GM19467 (cell line): Measurements from ENCODE around the gene RBFA.
"Not testable (repeated sequence)": the region's sequence is repeated elsewhere in the genome, so short reads cannot be mapped to it uniquely, and the experiment has no call there.

Source experiments
- ATAC-seq: cut with Tn5 transposase; IDR thresholded peaks from one replicate; pipeline ENCODE4 v1.9.1; 2021; ENCODE audit warnings: mild to moderate bottlenecking, moderate library complexity; ENCODE audit not compliant: unreplicated experiment

RBFA gene

DNA sequence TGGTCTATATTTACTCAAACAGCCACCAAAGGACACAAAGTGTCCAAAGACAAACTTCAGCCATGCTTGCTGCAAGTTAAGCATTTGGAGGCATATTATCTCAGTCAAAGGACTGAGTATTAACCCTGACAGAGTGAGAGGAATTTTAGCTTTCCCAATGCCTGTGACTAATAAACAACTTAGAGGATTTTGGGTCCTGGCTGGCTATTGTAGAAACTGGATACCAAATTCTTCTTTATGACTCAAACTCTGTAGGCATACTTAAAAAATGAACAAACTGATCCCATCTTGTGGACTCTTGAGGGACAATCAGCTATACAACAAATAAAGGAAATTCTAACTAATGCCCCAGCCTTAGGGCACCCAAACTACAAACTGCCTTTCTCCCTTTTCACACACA is 6.5 kb upstream of the RBFA start:
- not testable (repeated sequence) for ATAC-seq

DNA sequence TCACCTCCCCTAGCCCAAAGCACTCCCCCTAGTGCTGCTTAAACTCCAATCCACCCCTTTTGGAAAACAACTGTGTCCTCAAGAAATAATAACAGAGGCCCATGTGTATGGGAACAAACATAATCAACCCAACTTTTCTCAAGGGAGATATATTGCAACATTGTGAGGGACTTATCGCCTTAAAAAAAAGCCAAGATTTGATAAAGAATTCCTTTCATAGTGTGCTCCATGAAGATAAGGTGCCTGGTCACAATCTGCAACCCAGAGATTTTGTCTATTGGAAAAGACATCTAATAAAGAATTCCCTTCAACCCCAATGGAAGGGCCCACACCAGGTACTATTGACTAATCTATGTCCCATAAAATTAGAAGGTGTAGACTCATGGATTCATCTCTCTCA is 4.5 kb upstream of the RBFA start:
- no peak for ATAC-seq

DNA sequence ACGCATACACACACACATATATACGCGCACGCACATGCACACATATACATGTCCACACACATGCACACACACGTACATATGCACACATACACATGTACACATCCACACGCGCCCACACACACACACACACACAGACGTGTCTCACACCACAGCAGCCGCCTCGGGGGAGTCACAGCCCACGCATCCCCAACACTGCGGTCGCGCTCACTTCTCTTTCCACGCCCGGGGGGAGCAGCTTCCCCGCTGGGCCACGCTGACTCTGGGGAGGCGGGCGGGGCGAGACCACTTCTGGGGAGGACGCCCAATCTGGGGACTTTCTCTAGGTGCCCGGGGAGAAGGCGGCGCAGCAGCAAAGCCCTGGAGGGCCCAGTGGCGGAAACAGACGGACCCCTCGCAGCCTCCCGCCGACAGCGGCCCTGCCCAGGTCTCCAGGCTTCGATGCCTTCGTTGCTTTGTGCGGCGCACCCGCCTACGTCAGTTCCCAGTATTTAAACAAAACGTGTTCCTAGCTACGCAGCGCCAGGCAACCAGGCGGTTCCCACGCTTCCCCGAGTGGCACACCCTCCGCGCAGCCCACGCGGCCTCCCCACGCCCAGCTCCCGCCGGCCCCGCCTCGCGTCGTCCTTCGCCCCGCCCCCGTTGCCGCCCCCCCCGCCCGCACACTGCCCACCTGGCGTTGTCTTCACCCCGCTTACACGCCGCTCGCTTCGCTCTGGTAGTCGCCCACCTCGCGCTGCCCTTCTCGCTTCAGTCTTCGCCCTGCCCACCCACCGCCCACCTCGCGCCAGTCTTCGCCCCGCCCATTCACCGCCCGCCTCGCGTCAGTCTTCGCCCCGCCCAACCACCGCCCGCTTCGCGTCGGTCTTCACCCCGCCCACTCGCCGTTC is 810 bp upstream of the RBFA start:
- peak; percentile 47 for ATAC-seq

DNA sequence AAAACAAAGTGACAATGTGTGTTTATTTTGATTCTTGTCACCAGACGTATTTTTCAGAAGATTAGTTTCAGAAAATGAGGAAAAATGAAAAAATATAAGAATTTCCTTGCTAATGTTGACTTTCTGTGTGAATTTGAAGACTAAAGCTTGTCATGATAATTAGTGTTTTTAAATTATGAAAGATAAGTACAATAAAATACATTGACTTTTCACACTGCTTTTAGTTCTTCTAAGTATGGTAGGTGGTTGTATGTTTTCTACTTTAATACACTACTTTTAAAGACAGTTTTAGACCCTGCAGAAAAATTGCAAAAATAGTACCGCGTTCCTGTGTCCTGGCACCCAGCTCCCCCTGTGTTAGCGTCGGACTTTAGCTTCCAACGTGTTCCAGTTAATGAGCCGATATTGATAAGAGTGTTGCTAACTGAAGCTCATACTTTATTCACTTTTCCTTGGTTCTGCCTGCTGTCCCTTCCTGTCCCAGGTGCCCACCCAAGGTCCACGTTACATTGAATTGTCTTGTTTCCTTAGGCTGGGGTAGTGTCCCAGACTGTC is 695 bp downstream of the RBFA start:
- ATAC-seq, result no peak

DNA sequence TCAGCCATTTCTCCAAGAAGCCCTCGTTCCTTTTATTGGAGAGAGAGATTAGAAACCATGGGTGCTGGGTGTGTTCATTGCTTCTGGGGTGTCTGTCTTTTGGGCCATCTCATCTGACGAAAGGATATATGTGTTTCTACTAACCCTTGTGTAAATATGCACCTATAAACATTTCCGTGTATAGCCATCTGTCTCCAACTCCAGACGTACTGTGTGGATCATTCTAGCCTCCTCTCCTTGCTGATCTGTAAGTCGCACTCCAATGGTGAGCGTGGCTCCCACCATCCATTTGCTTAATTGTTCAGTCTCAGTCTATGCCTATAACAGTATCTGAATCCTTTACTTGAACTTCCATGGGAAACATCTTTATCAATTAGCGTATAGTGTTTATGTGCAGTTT is 1.8 kb downstream of the RBFA start:
- no peak for ATAC-seq

DNA sequence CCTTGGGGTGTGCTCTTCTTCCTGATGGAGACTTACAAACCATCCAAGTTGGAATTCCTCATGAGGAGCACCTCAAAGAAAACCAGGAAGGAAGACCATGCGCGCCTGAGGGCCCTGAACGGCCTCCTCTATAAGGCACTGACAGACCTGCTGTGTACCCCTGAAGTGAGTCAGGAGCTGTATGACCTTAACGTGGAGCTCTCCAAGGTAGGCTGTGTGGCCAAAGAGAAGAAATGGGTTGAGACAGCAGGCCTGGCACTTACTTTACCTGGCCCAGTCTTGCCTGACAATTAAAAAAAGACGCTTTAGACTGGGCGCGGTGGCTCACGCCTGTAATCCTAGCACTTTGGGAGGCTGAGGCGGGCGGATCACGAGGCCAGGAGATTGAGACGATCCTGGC is 3.1 kb downstream of the RBFA start:
- no peak for ATAC-seq

DNA sequence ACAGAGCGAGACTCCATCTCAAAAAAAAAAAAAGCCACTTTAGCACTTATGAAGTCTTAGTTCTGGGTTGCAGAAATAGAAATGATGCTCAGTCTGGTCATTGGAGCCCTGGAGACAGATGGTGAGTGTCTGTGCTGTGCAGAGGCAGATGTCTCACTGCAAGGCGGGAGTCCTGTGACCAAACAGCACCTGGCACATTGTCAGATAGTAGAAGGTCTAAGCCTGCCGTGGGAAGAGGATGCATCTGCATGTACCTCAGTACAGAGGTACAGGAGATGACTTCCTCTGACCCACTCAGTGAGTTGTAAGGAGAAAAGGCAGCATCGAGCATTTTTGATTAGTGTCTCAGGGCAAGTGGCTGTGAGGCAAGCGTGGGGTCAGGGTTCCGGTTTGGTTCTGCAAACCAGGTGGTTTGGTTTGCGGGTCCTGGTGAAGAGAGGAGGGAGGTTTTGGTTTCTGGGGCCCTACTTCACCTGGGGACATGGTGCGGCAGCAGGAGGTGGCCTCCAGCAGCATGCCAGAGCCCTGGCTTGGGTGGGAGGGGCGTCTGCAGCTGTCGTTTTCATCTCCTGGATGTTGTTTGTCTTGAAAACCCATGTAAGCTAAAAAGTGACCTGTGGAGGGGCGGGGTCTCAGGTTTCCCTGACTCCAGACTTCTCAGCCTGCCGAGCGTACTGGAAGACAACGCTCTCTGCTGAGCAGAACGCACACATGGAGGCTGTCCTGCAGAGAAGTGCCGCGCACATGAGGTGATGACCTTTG is 3.8 kb downstream of the RBFA start:
- ATAC-seq, result no peak

DNA sequence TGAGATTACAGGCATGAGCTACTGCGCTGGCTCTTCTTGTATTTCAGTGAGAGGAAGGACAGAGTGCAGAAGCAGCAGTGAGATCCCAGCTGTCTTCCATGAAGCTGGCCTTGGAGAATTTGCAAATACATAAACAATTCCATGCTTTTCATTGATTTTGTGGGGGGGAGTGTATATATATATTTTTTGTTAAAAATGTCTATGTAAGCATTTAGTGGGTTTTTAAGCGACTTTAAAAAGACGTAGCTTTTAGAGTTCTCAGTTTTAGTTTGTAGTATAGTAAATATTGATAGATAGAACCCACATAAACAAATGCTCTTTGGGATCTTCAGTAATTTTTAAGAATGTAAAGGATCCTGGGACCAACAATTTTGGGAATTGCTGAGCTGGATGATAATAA is 6.3 kb downstream of the RBFA start:
- no peak for ATAC-seq

DNA sequence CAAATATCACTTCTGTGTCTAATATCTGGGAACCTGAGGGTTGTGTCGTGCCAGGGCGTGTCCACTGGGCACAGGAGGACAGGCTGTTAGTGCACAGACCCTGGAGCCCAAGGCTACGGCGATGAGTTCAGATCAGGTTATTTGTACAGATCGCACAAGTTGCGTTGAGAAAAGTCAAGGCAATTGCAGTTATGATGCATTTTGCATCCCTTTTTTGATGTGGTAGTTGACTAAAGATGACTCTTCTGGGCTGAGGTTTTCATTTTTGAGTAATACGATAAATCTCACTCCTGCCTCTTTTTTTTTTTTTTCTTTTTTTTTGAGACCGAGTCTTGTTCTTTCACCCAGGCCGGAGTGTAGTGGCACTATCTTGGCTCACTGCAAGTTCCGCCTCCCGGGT is 7.2 kb downstream of the RBFA start:
- ATAC-seq, result no peak

DNA sequence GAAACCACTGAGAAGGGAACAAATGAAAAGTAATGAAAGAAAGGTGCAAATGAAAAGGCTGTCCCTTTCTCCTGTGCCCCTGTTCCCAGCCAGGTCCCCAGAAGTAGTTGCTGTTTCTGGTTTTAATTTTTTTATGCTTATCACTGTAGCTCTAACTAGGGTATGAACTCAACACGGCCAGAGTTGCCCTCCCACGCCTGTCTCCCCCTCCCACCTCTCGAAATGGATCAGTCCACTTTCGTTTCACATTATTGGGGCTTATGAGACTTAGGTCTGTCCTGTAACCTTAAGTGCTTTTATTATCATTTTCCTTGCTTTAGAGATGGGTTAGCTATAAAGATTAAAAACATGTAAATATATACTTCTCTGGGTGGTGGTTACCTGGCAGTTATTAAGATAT is 8.6 kb downstream of the RBFA start:
- no peak for ATAC-seq

DNA sequence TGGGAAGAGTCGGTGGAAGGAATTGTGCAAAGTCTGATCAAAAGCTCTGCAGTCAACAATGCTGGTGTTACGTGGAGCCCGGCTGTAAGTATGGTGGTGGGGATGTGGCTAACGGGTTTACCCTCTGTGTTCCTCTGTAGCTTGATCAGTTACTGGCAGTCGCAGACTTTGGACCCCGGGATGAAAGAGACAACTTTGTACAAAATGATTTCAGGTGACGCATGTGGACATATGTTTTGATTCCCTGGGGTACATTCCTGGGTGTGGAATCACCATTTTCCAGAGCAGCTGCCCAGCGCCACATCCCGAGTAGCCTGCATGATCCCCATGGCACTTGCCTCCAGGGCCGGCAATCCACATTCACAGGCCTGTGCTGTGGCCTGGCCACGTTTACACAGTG is 9.8 kb downstream of the RBFA start:
- no peak for ATAC-seq

DNA sequence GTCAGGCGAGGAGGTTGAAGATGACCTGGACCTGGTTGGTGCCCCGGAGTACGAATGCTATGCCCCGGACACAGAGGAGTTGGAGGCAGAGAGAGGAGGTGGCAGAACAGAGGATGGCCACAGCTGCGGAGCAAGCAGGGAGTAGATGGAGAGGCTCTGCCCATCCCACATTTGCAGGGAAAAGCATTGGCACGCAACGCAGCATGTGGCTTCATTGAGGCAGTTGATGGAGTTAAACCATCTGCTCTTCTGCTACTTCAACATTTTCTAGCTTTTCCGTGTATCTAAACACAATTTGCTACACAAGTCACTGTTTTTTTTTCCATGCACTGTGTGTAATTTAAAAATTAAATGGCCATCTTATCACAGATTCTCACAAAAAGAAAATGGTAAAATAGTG is 11.8 kb downstream of the RBFA start:
- no peak for ATAC-seq

DNA sequence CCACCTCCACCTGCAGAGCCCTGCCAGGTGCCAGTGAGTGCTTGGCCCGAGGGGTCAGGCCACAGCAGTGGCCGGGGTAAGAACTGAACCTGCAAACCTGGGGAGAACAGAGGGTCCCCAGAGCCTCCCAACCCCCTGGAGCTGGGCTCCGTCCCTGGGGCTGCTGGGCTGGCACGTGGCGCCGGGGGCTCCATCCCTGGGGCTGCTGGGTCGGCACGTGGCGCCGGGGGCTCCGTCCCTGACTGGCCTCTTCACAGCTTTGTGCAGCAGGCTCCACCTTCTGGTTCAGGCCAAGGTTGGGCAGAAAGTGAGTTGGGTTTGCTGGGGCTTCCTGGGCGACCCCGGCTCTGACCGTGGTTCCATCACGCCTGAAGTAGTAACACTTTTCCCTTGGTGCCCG is 12.2 kb downstream of the RBFA start:
- ATAC-seq, result no peak

DNA sequence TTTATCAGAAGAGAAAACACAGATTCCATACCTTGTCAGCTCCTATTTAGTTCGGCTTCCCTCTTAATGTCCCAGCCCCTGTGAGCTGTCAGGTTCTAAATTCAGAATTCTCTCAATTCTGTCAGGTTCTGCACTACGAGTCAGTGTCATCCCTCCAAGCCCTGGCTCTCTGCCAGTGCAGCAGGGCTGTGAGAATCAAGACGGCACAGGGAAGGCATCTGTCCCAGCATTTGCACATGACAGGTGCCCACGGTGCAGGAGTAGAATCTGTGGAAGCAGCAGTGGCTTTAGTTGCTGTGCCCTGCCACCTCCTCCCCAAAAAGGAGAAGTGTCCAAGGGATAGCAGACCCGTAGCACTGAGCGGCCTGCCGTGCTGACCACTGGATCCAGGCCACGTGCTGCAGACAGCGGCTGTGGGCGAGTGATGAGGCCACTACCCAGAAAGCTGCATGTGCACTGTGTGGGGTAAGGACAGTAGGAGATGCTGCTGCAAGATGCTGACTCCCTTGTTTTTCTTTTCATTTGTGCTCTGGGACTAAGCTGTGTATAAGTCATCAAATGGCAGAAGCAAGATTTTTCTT is 12.8 kb downstream of the RBFA start:
- ATAC-seq, result no peak

DNA sequence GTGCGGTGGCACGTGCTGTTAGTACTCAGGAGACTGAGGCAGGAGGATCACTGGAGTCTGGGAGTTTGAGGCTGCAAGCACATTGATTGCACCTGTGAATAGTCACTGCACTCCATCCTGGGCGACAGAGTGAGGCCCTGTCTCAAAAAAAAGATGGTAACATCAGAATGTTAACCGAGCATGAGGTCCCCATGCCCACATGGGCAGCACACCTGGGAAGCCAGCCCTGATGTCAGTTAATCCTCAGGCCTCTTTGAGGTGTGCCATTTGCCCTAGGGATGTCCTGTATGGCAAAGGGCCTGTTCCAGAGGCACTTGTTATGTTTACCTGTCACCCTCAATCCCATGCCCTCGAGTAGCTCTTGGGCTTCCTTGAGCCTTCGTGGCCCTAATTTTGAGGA is 16.6 kb downstream of the RBFA start:
- no peak for ATAC-seq

DNA sequence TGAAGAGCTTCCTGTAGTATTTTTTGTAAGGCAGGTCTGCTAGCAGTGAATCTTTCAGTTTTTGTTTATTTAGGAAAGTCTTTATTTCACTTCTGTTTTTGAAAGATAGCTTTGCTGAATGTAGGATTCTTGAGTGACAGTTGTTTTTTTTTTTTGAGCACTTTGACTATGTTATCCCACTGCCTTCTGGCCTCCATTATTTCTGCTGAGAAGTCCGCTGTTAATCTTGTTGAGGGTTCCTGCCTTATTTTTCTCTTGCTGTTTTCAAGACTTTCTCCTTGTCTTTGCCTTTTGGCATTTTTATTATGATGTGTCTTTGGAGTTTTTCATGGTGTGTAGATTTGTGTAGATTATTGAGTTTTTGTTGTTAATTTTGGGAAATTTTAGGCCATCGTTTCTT is 21.9 kb downstream of the RBFA start:
- ATAC-seq, result no peak

DNA sequence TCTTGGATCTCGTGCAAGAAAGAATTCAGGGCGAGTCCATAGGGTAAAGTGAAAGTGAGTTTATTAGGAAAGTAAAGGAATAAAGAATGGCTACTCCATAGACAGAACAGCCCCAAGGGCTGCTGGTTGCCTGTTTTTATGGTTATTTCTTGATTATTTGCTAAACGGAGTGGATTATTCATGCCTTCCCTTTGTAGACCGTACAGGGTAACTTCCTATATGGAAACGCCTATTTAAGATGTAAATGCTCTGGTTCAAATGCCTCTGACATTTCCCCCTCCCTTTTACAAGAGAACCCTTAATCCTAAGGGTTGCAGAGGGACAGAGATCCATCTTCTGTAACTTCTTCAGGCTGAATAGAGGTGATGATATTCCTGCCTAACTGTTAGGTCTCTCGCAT is 25.7 kb downstream of the RBFA start:
- ATAC-seq, result no peak

DNA sequence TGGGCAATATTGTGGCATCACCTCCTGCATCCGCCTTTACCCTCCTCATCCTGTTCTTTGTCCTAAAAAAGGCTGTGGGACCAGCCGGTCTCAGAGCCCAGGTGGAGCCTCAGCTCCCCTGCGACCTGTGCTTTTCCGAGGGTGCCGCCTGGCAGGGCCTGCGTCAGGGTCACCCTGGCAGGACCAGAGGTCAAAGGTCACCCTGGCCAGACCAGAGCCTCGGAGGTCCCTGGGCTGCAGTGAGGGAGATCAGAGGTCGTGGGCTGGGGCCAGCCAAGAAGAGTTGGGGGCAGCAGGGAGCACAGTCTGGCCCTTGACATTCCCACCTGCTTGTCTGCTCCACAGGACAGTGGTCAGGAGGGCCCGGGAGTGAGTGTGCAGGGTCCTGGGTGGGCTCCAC is 31.5 kb downstream of the RBFA start:
- ATAC-seq, result no peak

DNA sequence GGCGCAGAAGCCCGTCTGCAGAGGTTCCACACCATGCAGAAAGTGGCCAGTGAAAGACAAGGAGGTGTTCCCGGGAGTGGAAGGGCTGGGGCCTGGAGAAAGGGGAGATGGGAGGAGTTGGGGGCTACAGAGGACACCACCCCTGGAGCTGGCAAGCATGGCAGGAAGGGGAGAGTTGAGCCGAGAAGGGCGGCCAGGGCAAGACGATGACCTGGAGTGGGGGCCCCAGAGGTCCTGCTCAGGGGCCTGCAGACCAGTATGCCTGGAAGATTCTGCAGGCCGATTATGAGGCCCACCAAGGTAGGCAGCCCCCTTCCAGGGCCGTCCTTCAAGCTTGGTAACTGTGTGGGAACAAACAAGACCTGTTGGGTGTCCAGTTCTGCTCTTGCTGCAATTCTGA is 33.1 kb downstream of the RBFA start:
- no peak for ATAC-seq

DNA sequence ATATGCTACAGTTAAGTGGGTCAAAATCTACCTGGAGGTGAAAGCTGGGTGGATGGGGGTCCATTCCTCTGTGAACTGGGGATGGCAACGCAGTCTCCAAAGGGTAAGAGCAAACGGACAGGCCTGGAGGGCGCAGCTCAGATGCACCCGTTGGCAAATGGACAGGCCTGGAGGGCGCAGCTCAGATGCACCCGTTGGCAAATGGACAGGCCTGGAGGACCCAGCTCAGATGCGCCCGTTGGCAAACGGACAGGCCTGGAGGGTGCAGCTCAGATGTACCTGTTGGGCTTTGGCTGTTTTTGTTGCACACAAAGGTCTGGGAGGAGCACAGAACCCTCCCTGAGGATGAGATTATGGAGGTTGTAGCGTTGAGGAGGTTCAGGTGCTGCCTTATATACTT is 33.7 kb downstream of the RBFA start:
- ATAC-seq, result no peak

DNA sequence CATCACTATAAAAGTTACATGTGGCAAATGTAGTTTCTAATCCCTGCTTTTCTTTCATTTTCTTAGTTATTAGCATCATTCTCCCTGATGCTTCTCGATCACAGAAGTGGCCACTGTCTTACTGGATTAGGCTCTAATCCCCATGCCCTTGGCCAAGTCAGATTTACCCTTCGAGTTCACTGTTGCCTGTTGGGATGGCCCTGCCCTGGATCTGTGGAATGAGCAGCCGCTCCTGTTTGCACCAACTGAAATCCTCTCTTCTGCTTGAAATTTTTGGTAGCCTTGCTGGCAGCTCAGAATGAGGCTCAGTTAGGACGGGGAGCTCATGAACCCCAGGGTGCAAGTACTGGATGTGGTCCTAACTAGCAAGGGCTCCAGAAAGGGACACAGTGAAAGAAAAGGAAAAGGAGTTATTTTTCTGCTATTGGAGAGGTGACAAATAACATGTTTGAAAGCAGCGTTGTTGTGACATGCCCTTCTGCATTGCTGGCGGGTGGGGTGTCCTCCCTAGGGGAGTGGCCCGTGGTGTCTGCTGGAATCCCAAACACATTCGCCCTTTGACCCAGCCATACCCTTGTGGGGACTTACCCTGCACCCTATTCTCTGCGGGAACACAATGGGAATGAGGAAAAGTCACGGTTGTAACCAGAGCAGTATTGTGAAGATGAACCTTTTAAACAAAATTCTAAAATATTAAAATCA is 34.5 kb downstream of the RBFA start:
- ATAC-seq, result no peak
